Panc1 (cell line): Measurements from ENCODE around the gene SLC13A5. TPM values are rescaled to one million over a fixed set of nuclear protein-coding genes. Genes with fewer than 3 reads are reported as not detected.

Source experiments
- ATAC-seq: fragments of 200-7000 bp; cut with Tn5 transposase; 2 replicates; pipeline ENCODE4 v1.9.1; 2020; ENCODE audit warnings: mild to moderate bottlenecking, moderate library complexity
- BruUV-seq: library from RNA; stranded (reverse); fragments of 400-500 nt; replicated peaks from 2 replicates; lab custom pipeline; 2021; lab: Mats Ljungman, UMichigan
- CTCF ChIA-PET: fragments of 300-600 bp; sonication (Branson Sonifier 250); formaldehyde crosslinking; loops from one replicate; lab custom pipeline; 2022; ENCODE audit warnings: antibody characterized with exemption; lab: Charles Lee
- POLR2A ChIA-PET: fragments of 300-600 bp; sonication (Branson Sonifier 250); formaldehyde crosslinking; loops from one replicate; lab custom pipeline; 2022; ENCODE audit warnings: antibody characterized with exemption; lab: Charles Lee
- DNase-seq: peaks from one replicate; pipeline ENCODE4 v3.0.0-alpha.2; 2010; ENCODE audit warnings: low read depth, low spot score
- H3K27ac ChIP-seq: 2 replicates; pipeline ENCODE4 v1.5.1; 2011; ENCODE audit warnings: mild to moderate bottlenecking, low read length, inconsistent platforms
- H3K27me3 ChIP-seq: fragments of 200-500 bp; sonication (Bioruptor generic); 2 replicates; pipeline ENCODE4 v1.6.0; 2014; ENCODE audit warnings: low read length, inconsistent platforms; ENCODE audit not compliant: control insufficient read depth, insufficient read depth
- H3K36me3 ChIP-seq: fragments of 200-500 bp; sonication (Bioruptor generic); 2 replicates; pipeline ENCODE4 v1.5.1; 2014; ENCODE audit warnings: inconsistent platforms, mild to moderate bottlenecking, low read length, moderate library complexity; ENCODE audit not compliant: control insufficient read depth, insufficient read depth
- H3K4me1 ChIP-seq: 2 replicates; pipeline ENCODE4 v1.5.1; 2011; ENCODE audit warnings: inconsistent platforms, mild to moderate bottlenecking, low read length, moderate library complexity; ENCODE audit not compliant: control insufficient read depth, insufficient read depth
- H3K4me3 ChIP-seq, 2 experiments: 2 replicates each; pipeline ENCODE4 v1.5.1; 2011 to 2012; ENCODE audit warnings: low read depth in 2 of 2, low read length in 2 of 2, mild to moderate bottlenecking in 2 of 2, inconsistent platforms in 1 of 2, moderate library complexity in 1 of 2
- H3K9me3 ChIP-seq: fragments of 200-500 bp; sonication (Bioruptor generic); 2 replicates; pipeline ENCODE4 v1.5.1; 2014; ENCODE audit warnings: low read depth, mild to moderate bottlenecking, inconsistent platforms, low read length, moderate library complexity; ENCODE audit not compliant: control insufficient read depth, insufficient read depth
- POLR2AphosphoS5 ChIP-seq: IDR thresholded peaks from 2 replicates; pipeline ENCODE4 v1.6.1; 2012; ENCODE audit warnings: mild to moderate bottlenecking, low read depth, low read length, moderate library complexity
- SIN3A ChIP-seq: IDR thresholded peaks from 2 replicates; pipeline ENCODE4 v1.6.1; 2012; ENCODE audit warnings: low read depth, mild to moderate bottlenecking, low read length, moderate library complexity, borderline replicate concordance; ENCODE audit not compliant: insufficient read depth
- TCF7L2 ChIP-seq: IDR thresholded peaks from 2 replicates; pipeline ENCODE4 v1.6.1; 2011; ENCODE audit warnings: mild to moderate bottlenecking, low read depth, low read length, inconsistent platforms
- in situ Hi-C: cut with HindIII; loops from 2 replicates; pipeline ENCODE4 v1.10.0; 2016; ENCODE audit warnings: low sequenced_read_pairs, low pct_unique_long_range_greater_than_20kb
- intact Hi-C: fragments of 100-400 bp; cut with micrococcal nuclease; formaldehyde crosslinking; loops from one replicate; pipeline ENCODE4 v1.10.0; 2022; ENCODE audit not compliant: unreplicated experiment
- total RNA-seq: library from RNA; stranded (reverse); gene quantifications from one replicate; pipeline ENCODE4 v1.2.1, GENCODE V29; 2021; ENCODE audit not compliant: unreplicated experiment
- TF ChIP-seq, protein P1 (sequence below): fragments of 450-650 bp; IDR thresholded peaks from 2 replicates; pipeline ENCODE4 v1.5.1; 2017; ENCODE audit warnings: mild to moderate bottlenecking
- TF ChIP-seq, protein P2 (sequence below), 2 experiments: IDR thresholded peaks; 2 replicates each; pipeline ENCODE4 v1.6.1; 2011 to 2012; ENCODE audit warnings: low read depth in 2 of 2, control low read depth in 1 of 2, low read length in 1 of 2, mild to moderate bottlenecking in 1 of 2, moderate library complexity in 1 of 2; ENCODE audit not compliant: insufficient read depth in 1 of 2

SLC13A5 gene
- total RNA-seq, 1 experiment from 2014 or later, result 0.26 TPM

DNA sequence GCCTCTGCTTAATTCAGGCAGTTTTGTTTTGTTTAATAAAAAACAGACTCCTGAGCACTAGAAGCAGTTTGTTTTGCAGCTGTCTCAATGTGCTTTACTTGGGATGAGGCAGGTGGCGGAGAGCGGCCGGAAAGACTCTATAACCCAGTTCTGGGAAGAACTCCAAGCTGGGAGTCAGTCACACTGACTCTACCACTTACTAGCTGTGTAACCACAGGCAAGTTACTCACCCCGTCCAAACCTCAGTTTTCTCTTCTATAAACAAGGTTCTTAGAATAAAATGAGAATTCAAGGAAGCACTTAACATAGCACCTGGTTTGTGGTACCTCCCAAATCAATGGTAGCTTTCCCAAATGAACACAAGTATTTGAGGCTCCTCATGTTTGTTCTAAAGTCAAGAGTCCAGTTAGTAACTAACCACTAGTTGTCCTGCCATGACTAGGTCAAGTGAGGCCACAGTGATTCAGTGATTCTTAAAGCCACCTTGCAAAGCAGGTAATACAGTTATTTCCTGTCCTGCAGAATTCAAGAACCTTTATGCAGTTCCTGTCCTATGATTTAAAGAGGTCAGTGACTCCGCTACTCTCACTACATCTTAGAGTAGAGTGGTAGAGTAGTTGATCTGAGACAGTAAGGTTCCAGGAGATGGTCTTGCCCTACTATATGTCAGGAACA lies 69.6 kb downstream of the SLC13A5 start:
- BruUV-seq, result no TSS peak
- H3K9me3 ChIP-seq, result no peaks in the 10 kb centered on the region
- no peak overlapping the region for H3K4me3 ChIP-seq
- ChIA-PET POLR2A (no interaction called here), CTCF (no interaction called here)
- in situ Hi-C loops, result no loop called here
- DNase-seq (no peak), ATAC-seq (no peak)
- peaks cover 17% of the 10 kb centered on the region for H3K4me1 ChIP-seq
- H3K27ac ChIP-seq, result no peak overlapping the region
- TF ChIP-seq, protein P1, sequence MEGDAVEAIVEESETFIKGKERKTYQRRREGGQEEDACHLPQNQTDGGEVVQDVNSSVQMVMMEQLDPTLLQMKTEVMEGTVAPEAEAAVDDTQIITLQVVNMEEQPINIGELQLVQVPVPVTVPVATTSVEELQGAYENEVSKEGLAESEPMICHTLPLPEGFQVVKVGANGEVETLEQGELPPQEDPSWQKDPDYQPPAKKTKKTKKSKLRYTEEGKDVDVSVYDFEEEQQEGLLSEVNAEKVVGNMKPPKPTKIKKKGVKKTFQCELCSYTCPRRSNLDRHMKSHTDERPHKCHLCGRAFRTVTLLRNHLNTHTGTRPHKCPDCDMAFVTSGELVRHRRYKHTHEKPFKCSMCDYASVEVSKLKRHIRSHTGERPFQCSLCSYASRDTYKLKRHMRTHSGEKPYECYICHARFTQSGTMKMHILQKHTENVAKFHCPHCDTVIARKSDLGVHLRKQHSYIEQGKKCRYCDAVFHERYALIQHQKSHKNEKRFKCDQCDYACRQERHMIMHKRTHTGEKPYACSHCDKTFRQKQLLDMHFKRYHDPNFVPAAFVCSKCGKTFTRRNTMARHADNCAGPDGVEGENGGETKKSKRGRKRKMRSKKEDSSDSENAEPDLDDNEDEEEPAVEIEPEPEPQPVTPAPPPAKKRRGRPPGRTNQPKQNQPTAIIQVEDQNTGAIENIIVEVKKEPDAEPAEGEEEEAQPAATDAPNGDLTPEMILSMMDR, result no peak
- TF ChIP-seq SIN3A, result no peak
- TF ChIP-seq, protein P2, sequence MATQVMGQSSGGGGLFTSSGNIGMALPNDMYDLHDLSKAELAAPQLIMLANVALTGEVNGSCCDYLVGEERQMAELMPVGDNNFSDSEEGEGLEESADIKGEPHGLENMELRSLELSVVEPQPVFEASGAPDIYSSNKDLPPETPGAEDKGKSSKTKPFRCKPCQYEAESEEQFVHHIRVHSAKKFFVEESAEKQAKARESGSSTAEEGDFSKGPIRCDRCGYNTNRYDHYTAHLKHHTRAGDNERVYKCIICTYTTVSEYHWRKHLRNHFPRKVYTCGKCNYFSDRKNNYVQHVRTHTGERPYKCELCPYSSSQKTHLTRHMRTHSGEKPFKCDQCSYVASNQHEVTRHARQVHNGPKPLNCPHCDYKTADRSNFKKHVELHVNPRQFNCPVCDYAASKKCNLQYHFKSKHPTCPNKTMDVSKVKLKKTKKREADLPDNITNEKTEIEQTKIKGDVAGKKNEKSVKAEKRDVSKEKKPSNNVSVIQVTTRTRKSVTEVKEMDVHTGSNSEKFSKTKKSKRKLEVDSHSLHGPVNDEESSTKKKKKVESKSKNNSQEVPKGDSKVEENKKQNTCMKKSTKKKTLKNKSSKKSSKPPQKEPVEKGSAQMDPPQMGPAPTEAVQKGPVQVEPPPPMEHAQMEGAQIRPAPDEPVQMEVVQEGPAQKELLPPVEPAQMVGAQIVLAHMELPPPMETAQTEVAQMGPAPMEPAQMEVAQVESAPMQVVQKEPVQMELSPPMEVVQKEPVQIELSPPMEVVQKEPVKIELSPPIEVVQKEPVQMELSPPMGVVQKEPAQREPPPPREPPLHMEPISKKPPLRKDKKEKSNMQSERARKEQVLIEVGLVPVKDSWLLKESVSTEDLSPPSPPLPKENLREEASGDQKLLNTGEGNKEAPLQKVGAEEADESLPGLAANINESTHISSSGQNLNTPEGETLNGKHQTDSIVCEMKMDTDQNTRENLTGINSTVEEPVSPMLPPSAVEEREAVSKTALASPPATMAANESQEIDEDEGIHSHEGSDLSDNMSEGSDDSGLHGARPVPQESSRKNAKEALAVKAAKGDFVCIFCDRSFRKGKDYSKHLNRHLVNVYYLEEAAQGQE (IDR thresholded peaks at IDR 0.05; ENCODE audit: insufficient read depth in 1 of 2, low read depth in 2 of 2, low read length in 1 of 2), result no peak
- TF ChIP-seq TCF7L2, result no peak
- no peak for TF ChIP-seq POLR2AphosphoS5
- peaks cover 16% of the 10 kb centered on the region for H3K36me3 ChIP-seq
- intact Hi-C loops, result no loop called here
- H3K27me3 ChIP-seq, result no peaks in the 10 kb centered on the region

DNA sequence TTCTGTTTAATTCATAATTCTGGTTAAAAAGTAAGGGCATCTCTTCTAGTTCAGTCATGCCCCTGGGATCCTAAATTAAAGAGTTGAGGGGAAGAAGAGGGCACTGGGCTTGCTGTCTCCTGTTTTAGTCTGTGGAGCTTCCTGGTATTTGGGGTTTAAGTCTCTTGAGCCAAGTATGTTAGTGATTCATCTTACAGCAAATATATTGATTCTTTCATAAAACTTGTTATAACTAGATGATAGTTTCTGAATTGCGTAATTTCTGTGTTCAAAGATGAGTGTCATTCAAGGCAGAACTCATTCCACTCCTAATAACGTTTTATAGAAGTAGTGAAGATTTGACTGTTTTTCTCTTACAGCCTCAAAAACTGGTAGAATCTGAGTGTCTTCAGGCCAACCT lies 70.6 kb downstream of the SLC13A5 start:
- Histone ChIP-seq H3K27me3 (no peaks in the 10 kb centered on the region), H3K4me3 (no peak overlapping the region), H3K36me3 (peaks cover 16% of the 10 kb centered on the region), H3K9me3 (no peaks in the 10 kb centered on the region), H3K4me1 (peaks cover 17% of the 10 kb centered on the region), H3K27ac (no peak overlapping the region)
- intact Hi-C loops (no loop called here), in situ Hi-C loops (no loop called here)
- no peak for DNase-seq
- ChIA-PET CTCF (no interaction called here), POLR2A (no interaction called here)
- TF ChIP-seq POLR2AphosphoS5, result no peak
- TF ChIP-seq, protein P2 (IDR thresholded peaks at IDR 0.05; ENCODE audit: insufficient read depth in 1 of 2, low read depth in 2 of 2, low read length in 1 of 2), result no peak
- TF ChIP-seq, protein P1, result no peak
- TF ChIP-seq TCF7L2, result no peak
- no peak for TF ChIP-seq SIN3A
- no peak for ATAC-seq
- BruUV-seq, result no TSS peak
